Measurements from ENCODE around the gene SOS2. TPM values are rescaled to one million over a fixed set of nuclear protein-coding genes. Genes with fewer than 3 reads are reported as not detected.

The SOS2 gene
- total RNA-seq, 1 experiment from 2014 or later: 11.7 TPM

GRCh38 chr14:50270932-50271331 is 39.6 kb upstream of the SOS2 start (continued):
- no peak for TF ChIP-seq TCF7L2 (IDR thresholded peaks at IDR 0.05; ENCODE audit: borderline replicate concordance, extremely low read depth, insufficient read depth, insufficient read length)

GRCh38 chr14:50265029-50265428 is 33.7 kb upstream of the SOS2 start:
- Histone ChIP-seq H3K9me2 (ENCODE audit: insufficient read depth) (no peaks in the 10 kb centered on the region), H3K27ac (ENCODE audit: low read depth, low read length) (no peak overlapping the region), H3K36me3 (ENCODE audit: control insufficient read depth in 1 of 2, insufficient read depth in 2 of 2, low read length in 2 of 2) (peaks cover 4 to 8% of the 10 kb centered on the region in 2 experiments; a peak in 2 of 4 replicates), H3K9ac (ENCODE audit: low read length) (no peak overlapping the region), H3K9me3 (ENCODE audit: control insufficient read depth in 1 of 2, insufficient read depth in 1 of 2, low read depth in 1 of 2, low read length in 2 of 2) (no peaks in the 10 kb centered on the region), H3K4me2 (ENCODE audit: low read length) (no peak overlapping the region), H3K79me2 (ENCODE audit: insufficient read depth, low read length) (no peaks in the 10 kb centered on the region), H4K20me1 (ENCODE audit: insufficient read depth) (no peaks in the 10 kb centered on the region), H3K4me1 (ENCODE audit: control insufficient read depth in 1 of 2, insufficient read depth in 2 of 2, low read length in 2 of 2) (no peaks in the 10 kb centered on the region), H3K27me3 (ENCODE audit: insufficient read depth, low read length) (no peaks in the 10 kb centered on the region), H3K4me3 (replicated peaks in 1 of 2; ENCODE audit: low read depth in 1 of 2, low read length in 2 of 2) (no peak overlapping the region), H2AFZ (ENCODE audit: low read depth, low read length, poor library complexity, severe bottlenecking) (no peak overlapping the region)
- no TSS peak for BruUV-seq (replicated peaks)
- TF ChIP-seq ZNF274 (IDR thresholded peaks at IDR 0.05; ENCODE audit: low read depth, low read length) (no peak), SP1 (IDR thresholded peaks at IDR 0.05; ENCODE audit: low read depth) (no peak), EZH2phosphoT487 (IDR thresholded peaks at IDR 0.05; ENCODE audit: borderline replicate concordance) (no peak), RAD21 (IDR thresholded peaks at IDR 0.05; ENCODE audit: low read depth) (no peak), YY1 (IDR thresholded peaks at IDR 0.05; ENCODE audit: extremely low read depth, insufficient replicate concordance, low read depth, low read length) (no peak), ZBTB33 (IDR thresholded peaks at IDR 0.05; ENCODE audit: extremely low read depth, insufficient replicate concordance, low read length) (no peak), CEBPB (IDR thresholded peaks at IDR 0.05; ENCODE audit: low read depth) (no peak), ELF1 (IDR thresholded peaks at IDR 0.05; ENCODE audit: borderline replicate concordance, low read depth) (no peak), JUND (IDR thresholded peaks at IDR 0.05) (no peak), CBX3 (IDR thresholded peaks at IDR 0.05; ENCODE audit: low read depth) (no peak), MAX (IDR thresholded peaks at IDR 0.05) (no peak), SIN3A (IDR thresholded peaks at IDR 0.05; ENCODE audit: low read depth) (no peak), EZH2 (IDR thresholded peaks at IDR 0.05) (no peak), TCF7L2 (IDR thresholded peaks at IDR 0.05; ENCODE audit: borderline replicate concordance, extremely low read depth, insufficient read depth, insufficient read length) (no peak)
- intact Hi-C loops (cut with micrococcal nuclease): no loop called here
- RAD21 ChIA-PET (ENCODE audit: low non-redundant PET in 1 of 2, low total read pairs in 2 of 2, uncharacterized antibody in 2 of 2, unreplicated experiment in 2 of 2): no interaction called here
- DNase-seq (ENCODE audit: low read depth, low spot score) (no peak), ATAC-seq (no peak)
- CTCF ChIA-PET: no interaction called here
- POLR2A ChIA-PET: no interaction called here

All from HCT116 (cell line).